ENCODE data around the gene APOBEC4. TPM values are rescaled to one million over a fixed set of nuclear protein-coding genes. Genes with fewer than 3 reads are reported as not detected.
A peak's percentile ranks its signal among the peaks of the same experiment; 100 is the strongest.

APOBEC4 gene
- total and polyA plus RNA-seq, 2 of the 4 experiments (the other 2 are of a cell fraction), result not detected

GRCh38 chr1:183635606-183636333 lies 17.3 kb downstream of the APOBEC4 start, which contains the start of gene ARPC5 (continued):
- TF ChIP-seq MAFK (IDR thresholded peaks at IDR 0.05; ENCODE audit: low read depth, low read length) (no peak), FOS (IDR thresholded peaks at IDR 0.05; ENCODE audit: low read depth, low read length) (no peak), RFX5 (IDR thresholded peaks at IDR 0.05; ENCODE audit: low read depth, low read length) (no peak)

DNA sequence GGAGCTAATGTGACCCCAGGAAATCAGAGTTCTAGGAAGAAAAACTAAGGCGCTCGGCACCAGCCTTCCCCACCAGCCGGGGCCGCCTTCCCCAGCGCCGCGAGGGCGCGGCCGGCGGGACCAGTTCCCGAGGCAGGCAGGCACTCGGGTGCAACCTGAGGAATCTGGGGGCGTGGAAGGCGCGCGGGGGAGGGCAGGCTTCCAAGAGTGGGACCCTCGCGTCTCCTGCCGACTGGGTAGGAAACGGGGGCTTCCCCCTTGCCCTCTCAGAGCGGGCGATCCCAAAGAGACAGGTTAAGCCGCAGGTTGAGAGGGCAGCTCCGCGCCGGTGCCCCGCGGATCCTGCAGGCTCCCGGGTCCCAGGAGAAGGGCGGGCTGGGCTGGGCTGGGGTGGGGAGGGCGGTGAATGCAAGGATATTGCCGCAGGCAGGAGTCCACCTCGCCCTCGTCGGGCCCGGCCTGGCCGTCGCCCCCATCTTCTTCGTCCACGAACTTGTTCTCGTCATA lies 18.0 kb downstream of the APOBEC4 start:
- Histone ChIP-seq H4K8ac (ENCODE audit: low read depth in 2 of 2, low read length in 2 of 2) (peak overlapping the region; percentile 90 to 95), H2AK9ac (replicated peaks; ENCODE audit: low read depth, low read length, poor library complexity) (peak overlapping the region; percentile 86), H3K9ac (ENCODE audit: low read depth, low read length) (peak overlapping the region; percentile 95), H2BK120ac (ENCODE audit: low read depth, low read length) (peak overlapping the region; percentile 75), H2AK5ac (ENCODE audit: low read depth, low read length) (peak overlapping the region; percentile 91), H2BK20ac (ENCODE audit: low read depth, low read length) (no peak overlapping the region), H2BK5ac (ENCODE audit: low read depth, low read length, poor library complexity, severe bottlenecking) (peak overlapping the region; percentile 93), H3K27me3 (ENCODE audit: control insufficient read depth, insufficient read depth, low read length) (no peaks in the 10 kb centered on the region), H2AFZ (replicated peaks; ENCODE audit: low read length, poor library complexity) (peak overlapping the region; percentile 90), H2BK15ac (ENCODE audit: low read depth, low read length) (no peak overlapping the region; the same call in 2 of the 3 replicates), H3K56ac (ENCODE audit: extremely low read depth, insufficient read depth, low read length) (peak overlapping the region; percentile 92), H3K4me2 (ENCODE audit: low read depth, low read length) (peak overlapping the region; percentile 99), H3K14ac (replicated peaks; ENCODE audit: low read depth, low read length) (peak overlapping the region; percentile 99), H3K23ac (ENCODE audit: low read depth, low read length) (peak overlapping the region; percentile 98), H3K27ac (ENCODE audit: insufficient read depth, low read length) (peak overlapping the region; percentile 96), H3K79me1 (ENCODE audit: low read depth in 1 of 2, low read length in 2 of 2) (peaks cover 7 to 26% of the 10 kb centered on the region in 2 experiments), H3K36me3 (ENCODE audit: control insufficient read depth, insufficient read depth, low read length) (peaks cover 9% of the 10 kb centered on the region), H4K91ac (ENCODE audit: insufficient read depth, low read depth, low read length) (peak overlapping the region; percentile 95), H4K20me1 (ENCODE audit: insufficient read depth, low read length) (peaks cover 15% of the 10 kb centered on the region; the same call in 1 of the 2 replicates), H3K4ac (ENCODE audit: low read depth, low read length) (peak overlapping the region; percentile 98), H3K4me3 (ENCODE audit: insufficient read depth, low read depth, low read length) (peak overlapping the region; percentile 85), H3K18ac (ENCODE audit: low read depth, low read length) (peak overlapping the region; percentile 88), H4K5ac (ENCODE audit: low read depth, low read length) (peak overlapping the region; percentile 86), H3K9me1 (ENCODE audit: insufficient read depth, low read length) (peaks cover 7% of the 10 kb centered on the region; the same call in 1 of the 2 replicates), H3K4me1 (ENCODE audit: control insufficient read depth, insufficient read depth, low read length) (peaks cover 5% of the 10 kb centered on the region), H3K9me3 (ENCODE audit: control insufficient read depth, insufficient read depth, low read length) (no peaks in the 10 kb centered on the region)
- DNase-seq, result no peak
- ChIA-PET POLR2A (ENCODE audit: unreplicated experiment) (no interaction called here), CTCF (interaction anchor here (1.0 kb wide), 1 partner anchor 20 kb away, joined by 4 read pairs; no protein-coding TSS in a partner anchor)
- ATAC-seq (ENCODE audit: low read depth), result peak; percentile 4
- no TSS peak for BruUV-seq (replicated peaks)
- in situ Hi-C loops (cut with MboI; ENCODE audit: low sequenced_read_pairs) (no loop called here), intact Hi-C loops (cut with micrococcal nuclease) (loop anchor here (10.0 kb wide), 2 partner anchors 420 to 750 kb away; partner anchors contain the start of genes C1orf21 and TSEN15), dilution Hi-C loops (cut with HindIII; ENCODE audit: low sequenced_read_pairs, unreplicated experiment) (no loop called here)
- TF ChIP-seq BHLHE40 (IDR thresholded peaks at IDR 0.05; ENCODE audit: low read depth, low read length), result no peak
- 0% methylated on average over 4 of the region's 42 CpGs; no CpG with 5 or more reads in 1 of the 2 experiments for WGBS, 2 experiments (ENCODE audit: extremely low coverage in 2 of 2, insufficient read length in 1 of 2)
